HG03108 (cell line): ENCODE results near the gene HOTAIR.

Experiments
- ATAC-seq: cut with Tn5 transposase; IDR thresholded peaks from one replicate; pipeline ENCODE4 v1.9.1; 2021; ENCODE audit warnings: moderate library complexity; ENCODE audit not compliant: unreplicated experiment

HOTAIR gene

DNA sequence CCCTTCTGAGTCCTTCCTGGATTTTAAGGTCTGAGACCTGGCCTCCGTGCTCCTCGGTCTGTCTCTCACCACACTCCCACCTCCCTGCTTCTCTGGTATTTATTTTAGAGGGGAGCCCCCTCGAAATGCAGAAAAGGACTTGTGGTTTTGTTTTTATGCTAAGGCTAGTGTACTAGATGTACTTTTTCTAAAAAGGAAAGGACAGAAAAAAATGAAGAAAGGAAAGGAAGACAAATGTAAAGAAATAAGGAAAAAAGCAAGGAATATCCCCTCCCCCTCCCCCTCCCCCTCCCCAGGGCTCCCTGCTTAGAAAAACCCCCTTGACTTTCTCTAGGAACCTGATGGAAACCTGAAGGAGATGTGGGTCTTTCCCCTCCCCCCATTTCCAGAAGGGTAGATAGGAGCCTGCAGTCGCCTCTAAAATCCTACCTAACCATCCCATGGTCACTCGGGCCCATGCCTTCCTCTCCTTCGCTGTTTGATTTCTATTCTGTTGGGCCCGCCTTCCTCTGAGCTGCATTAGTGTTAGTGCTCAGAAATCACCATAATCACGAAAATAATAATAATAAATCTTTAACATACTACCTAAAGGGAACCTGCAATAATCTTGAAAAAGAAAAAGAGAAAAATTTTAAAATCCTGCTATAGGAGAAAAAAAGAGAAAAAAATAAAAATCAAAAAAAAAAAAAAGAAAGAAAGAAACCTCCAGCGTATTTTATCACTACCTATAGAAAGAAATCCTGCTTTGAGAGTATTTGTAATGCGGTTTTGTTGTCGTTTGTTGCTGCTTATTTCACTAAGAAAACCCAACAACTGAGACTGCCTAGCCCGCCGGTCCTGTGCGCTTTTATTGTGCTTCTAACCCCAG lies 37.1 kb upstream of the HOTAIR start:
- no peak for ATAC-seq

DNA sequence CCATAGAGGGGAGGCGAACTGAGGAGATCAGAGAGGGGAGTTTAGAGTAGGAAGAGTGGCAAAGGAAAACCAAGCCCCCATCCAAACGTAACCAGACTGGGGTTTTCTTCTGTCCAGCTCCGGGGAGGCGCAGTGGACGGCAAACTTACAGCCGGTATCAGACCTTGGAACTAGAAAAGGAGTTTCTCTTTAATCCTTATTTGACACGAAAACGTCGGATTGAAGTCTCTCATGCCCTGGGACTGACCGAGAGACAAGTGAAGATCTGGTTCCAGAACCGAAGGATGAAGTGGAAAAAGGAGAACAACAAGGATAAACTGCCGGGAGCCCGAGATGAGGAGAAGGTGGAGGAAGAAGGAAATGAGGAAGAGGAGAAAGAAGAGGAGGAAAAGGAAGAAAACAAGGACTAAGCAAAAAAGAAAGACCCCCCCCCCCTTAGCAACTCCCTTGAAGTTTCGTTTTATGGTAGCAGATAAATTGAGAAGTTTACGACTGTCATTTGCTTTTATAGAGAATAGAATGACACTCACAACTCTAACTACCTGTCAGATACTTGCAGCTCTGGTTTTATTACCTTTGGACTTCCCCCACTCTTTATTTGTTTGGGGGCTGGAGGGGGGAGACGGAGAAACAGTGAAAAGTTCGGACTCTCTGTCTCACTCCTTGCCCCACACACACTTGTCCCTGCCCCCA lies 36.4 kb upstream of the HOTAIR start:
- ATAC-seq, result no peak

DNA sequence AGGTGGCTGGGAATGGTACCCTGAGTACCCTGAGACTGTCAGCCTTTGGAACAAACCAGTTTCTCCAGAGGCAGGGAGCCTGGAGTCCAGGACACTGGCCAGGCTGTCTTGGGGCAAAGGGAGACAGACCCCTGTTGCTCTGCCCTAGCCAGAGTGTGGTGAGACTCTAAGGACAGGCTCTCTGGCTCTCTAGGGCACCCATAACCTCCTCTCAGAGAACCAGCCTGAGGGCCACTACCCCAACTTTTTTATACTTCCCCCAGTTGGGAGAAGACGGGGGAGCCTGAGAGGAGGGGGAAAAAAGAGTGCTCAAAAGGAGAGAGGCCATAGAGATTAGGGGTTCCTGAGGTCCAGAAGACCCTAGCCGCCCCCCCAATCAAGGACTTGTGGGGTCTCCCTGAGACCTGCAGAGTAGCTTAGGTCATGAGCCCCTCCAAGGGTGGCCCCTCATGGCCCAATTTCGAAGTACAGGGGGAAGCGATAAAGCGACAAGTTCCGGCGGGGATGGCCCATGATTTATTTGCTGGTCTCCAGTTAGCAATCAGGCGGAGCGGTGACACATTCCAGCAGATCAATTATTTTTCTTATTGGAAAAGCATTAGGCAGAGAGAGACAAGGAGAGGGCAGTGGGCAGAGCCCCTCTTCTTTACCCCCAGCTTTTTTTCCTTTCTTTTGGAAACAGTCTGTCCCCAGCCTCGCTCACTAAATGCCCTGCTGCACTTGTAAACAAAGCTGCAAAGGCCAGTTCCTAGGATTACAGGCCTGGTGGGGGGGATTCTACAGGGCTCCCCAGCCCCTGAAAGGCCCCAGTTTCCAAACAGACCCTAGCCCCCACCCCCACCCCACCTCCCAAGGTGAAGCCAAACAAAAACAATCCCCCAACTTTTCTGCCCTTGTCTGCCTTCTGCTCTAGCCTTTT lies 35.6 kb upstream of the HOTAIR start:
- no peak for ATAC-seq

DNA sequence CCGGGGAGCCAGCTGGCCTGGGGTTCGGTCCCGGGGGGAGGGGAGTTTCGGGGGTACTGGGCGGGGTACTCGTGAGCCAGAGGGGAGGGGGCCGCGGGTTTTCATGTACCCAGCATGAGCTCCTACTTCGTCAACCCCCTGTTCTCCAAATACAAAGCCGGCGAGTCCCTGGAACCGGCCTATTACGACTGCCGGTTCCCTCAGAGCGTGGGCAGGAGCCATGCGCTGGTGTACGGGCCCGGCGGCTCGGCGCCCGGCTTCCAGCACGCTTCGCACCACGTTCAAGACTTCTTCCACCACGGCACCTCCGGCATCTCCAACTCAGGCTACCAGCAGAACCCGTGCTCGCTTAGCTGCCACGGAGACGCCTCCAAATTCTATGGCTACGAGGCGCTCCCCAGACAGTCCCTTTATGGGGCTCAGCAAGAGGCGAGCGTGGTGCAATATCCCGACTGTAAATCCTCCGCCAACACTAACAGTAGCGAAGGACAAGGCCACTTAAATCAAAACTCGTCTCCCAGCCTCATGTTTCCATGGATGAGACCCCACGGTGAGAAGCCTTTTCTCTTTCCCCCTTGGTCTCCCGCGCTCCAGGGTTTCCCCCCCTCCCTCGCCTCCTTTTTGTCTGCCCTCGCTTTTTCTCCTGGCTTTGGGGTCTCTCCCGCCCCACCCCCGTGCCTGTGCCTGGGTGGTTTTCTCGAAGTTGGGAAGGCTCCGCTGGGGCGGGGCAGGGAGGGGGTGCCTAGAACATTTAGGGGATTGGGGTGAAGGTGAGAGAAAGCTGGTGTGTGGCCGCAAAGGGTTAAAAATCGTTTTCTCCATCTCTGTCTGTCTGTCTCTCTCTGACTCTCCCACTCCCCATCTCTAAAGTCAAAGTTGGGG lies 34.7 kb upstream of the HOTAIR start:
- no peak for ATAC-seq

DNA sequence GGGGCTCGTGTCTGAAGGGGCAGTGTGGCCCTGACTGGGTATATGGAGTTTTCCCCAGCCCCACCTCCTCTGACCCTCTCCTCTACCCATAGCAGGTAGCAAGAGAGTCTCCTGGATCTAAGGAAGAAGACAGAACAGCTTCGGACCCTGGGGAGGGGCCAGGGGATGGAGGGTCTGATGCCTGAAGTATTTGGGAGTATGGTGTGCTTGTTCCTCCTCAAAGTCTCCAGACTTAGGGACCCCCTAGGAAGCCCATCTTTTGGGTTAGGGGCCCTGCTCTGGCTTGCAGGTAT lies 33.5 kb upstream of the HOTAIR start:
- ATAC-seq, result no peak

DNA sequence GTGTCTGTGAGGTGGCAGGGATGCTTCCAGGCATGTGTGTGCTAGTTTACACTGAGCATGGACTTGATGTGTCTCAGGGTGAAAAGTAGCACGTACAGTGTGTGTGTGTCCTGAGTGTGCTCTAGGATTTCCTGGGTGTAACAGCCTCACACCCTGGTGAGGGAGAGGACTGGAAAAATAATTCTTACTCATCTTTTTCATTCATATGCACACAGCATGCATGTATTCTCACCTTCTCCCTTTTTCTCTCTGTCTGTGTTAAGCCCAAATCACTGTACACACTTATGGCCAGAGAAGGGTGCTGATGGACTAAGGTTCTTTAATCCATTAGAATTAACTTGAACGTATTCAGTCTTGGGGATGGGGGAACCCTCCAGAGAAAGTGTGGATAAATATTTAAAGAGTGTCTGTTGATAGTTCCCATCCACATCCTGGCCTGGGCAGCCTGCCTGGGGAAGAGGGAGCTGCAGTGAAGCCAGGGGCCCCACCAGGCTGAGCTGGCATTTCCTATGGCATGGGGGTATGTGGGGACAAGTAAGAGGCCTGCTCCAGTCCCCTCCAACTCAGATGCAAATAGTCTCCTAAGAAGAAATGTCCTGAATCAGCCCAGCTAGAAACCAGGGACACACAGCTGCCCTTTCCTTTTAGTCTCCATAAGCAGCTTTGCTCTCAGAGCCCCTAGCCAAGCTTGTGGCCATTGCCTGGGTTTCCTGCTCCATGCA lies 32.9 kb upstream of the HOTAIR start:
- ATAC-seq, result no peak

DNA sequence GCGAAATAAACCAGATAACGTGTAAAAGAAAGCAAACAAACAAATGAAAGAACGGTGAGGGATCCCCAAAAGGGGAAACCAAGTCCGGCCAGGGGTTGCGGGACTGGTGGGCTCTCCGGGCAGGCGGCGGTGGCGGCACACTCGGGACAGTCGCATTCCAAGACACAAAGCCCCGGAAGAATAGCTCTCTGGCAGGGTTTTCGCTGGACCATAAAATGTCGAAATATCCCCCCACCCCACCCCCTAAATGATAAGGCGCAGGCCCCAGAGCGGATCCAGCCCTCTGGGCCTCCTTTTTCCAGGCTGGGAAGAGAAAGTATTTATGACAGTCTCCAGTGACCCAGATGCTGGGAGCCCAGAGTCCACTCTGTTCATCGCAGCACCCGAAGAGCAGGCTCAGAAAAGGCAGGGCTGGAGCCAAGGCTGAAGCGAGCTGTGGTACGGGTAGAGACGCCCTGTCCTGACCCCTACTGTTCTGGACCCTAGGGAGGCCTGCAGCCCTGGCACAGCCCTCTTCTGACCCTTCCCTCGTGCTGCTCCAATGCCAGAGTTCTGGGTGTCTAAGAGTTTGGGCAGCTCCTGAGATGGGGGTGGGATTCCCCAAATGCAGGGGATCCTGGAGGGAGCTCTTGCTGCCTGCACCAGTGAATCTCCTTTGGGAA lies 31.9 kb upstream of the HOTAIR start:
- no peak for ATAC-seq

DNA sequence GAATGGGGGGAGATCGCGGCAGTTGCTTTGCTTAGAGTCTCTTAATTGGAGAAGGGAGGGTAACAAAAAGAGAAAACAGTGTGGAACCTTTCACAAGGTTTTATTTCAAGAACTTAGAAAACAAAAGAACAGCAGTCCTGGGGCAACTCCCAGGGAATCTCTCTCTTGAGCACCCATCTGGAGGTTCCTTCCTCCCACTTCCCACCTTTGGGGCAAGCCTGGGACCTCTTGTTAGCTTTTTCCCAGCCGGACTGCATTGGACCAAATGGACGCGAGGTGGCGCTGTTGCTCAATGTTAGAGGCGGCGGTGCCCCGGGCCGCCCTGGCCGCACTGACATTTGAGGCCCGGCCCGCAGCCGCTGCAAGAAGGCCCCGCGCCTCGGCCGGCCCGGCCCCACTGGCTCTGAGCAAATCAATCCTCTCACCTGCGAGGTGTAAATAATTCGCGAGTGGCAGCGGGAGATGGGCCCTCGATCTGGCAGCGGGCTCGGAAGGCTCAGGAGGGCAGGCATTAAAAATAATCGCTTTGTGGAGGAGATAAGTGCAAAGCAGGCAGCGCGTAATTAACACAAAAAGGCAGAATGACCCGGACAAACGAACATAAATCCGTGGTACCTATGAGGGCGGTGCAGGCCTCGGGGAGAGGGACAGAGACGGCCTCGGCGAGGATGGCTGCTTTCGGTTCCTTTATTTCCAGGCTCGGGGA lies 31.3 kb upstream of the HOTAIR start:
- no peak for ATAC-seq

DNA sequence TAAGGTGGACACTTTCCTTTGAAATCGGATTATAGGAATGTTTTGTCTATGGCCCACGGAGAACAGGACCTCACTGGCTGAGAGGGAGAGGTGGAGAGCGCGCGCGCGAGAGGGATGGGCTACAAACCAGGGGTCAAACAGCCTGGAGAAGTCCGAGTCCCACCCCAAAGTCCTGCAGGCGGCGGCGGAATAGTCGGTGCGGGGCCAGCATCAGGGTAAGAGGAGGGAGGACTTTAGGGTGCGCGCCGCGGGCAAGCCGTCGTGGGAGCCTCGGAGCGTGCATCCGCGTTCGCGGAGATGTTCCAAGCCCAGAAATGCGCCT lies 30.7 kb upstream of the HOTAIR start:
- no peak for ATAC-seq

DNA sequence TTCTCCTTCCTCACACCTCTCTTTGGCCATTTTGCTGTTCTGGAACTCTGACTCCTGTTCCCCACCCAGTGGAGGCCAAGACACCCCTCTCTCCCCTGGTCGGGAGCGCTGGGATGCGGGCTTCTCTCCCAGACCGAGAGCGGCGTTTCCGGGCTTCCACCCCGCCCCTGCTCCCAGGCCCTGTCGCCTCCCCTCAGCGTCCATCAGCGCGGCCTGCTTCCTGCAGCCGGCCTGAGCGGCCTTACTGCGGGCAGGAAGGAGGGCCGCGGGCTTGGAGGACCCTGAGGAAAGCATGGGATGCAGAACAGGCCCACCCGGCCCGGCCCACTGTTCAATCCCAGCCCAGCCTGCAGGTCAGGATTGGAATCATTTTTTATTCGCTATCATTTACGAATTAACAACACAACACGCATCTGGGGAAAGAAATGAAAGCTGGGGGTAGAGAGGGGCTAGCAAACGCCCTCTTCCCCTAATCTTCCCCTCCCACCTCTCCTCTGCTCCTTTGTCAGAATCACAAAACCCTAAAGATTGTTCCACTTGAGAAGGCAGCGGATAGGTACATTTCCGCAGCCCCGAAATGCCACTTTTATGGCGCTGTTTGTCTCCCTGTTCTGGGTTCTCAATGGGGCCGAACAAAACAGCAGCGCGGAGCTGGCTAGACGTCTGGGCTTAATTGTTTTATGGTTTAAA lies 30.2 kb upstream of the HOTAIR start:
- no peak for ATAC-seq

DNA sequence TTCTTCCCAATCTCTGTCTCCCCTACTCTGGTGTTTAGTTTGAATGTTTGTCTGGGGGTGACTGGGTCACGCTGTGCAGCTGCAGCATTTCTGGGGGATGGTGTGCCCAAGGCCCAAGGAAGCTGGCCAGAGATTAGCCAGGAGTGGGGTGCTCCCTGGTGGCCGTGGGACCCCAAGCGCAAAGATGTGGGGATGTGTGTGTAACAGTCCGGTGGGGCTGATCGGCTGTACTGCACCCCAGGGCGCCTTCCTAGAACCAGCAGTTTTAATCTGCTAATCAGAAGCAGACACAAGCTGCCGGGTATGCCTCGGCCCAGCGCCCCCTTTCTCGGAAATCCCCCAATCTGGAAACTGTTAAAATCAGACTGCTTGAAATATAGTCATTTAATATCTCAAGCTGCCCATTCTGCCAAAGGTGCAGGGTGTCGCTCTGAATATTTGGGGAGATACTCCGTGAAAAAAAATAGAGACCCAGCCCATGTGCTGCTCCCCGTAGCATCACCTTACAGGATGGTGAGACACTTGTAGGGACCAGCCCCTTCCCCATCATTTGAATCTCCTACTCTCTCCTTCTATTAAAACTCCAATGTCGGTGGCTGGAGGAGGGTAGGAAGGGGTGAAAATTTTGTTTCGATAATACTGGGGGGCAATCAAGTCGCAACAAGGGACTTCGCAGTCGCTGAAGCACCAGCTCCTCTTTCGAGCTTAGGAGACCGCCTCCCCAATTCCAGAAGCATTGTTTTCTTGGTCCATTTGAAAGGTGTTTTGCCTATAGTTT lies 29.5 kb upstream of the HOTAIR start:
- ATAC-seq, result no peak

DNA sequence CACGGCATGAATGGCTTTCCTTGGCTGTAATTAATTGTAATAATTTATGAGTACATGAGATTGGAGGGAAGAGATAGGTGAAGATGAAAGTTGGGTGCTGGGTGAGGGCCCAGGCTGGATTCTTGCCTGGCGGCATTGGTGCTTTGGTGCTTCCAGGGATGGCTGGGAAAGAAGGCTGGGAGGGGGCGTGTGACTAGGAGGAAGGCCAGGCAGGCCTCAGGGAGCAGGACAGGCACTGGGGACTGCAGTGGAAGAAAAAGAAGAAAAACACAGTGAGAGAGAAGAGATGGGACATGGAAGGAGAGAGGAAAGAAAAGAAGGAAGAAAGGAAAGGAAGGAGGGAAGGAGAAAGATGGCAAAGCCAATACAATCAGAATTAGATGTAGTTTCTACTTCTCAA lies 28.9 kb upstream of the HOTAIR start:
- no peak for ATAC-seq

DNA sequence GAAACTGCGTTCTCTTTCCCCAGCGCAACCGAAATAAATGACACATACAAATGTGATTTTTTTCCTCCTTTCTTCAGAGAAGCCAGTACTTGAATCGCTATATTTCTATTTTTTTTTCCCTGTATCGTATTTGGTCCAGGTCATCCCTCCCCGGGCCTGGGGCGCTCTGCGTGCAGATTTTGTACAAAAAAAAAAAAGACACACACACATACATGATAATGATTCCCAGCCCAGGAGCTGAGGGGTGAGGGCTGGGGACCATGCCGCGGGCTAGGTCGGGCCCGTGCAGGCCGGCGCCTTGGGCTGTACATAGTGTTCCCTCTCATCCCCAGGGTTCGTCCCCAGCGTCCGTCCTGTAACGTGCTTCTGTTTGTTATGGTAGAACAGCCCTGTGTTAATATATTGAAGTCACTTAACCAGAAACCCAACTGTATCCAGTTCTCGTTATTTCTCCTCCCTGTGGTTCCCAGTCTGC lies 28.2 kb upstream of the HOTAIR start:
- no peak for ATAC-seq

DNA sequence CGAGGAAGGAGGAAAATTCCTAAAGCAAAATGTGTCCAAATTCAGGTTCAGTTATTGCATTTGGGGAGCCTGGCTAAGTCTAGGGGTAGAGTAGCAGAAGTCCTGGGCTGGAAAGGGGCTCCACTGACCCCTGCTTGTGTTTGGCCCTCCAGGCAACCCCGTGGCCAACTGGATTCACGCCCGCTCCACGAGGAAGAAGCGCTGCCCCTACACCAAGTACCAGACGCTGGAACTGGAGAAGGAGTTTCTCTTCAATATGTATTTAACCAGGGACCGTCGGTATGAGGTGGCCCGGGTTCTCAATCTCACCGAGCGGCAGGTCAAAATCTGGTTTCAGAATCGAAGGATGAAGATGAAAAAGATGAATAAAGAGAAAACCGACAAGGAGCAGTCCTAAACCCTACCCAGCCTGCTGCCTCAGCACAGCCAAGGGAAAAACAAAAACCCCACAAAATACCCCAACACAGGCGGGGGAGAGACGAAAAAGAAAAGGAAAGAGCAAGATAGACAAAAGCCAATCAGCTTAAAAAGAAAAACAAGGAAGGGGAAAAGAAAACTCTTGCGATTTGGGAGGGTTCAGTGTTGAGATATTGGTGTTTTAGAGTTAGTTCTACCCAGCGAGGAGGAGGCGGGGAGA lies 27.6 kb upstream of the HOTAIR start:
- ATAC-seq, result no peak

DNA sequence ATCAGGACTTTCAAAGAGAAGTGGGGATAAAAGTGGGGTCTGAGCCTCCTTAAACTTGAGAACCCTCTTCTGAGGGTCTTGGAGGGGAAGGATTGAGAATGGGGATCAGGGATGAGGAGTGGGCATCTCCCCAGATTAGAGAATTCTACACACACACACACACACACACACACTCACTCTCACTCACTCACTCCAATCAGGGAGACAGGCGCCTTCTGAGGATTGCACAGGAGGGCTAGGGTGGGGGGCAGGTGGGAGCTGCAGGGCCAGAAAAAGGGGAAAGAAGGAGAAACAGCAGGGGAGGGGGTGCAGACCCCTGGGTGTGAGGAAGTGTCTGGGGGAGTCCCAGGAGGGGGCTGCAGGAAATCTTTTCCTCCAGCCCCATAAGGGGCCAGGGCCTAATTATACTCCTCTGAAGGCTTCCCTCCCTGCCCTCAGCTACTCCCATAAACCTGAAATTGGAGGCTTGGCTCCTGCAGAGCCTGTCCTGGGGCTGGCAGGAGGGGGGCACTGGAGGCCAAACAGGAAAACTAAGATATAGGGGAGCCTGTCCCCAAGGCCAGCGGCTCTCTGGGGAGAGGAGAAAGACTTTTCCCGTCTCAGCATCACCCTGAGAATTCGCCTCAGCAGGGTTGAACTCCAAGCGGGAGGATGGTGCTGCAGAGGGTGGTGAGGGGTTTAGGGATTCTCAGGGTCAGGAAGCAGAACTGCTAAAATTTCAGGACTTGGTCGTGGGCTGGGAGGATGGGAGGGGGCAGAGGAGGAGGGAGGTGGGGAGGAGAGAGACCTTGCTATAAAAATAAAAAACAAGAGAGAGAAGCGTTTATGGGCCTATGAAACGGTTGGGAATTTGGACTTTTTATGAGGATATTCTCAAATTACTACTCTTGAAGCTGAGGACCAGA lies 26.8 kb upstream of the HOTAIR start:
- ATAC-seq, result no peak
